IPS DF 6.9 (cell line): Measurements from ENCODE around the gene CHMP3.

Experiments used
- DNase-seq: peaks from one replicate; pipeline ENCODE4 v3.0.0-alpha.2; 2013; ENCODE audit warnings: low read depth, low spot score
- H3K27ac ChIP-seq: one replicate; pipeline ENCODE4 v1.5.1; 2013; ENCODE audit warnings: low read length, control low read depth
- H3K27me3 ChIP-seq: 2 replicates; pipeline ENCODE4 v1.6.1; 2013; ENCODE audit warnings: mild to moderate bottlenecking, low read length; ENCODE audit not compliant: control insufficient read depth, insufficient read depth
- H3K36me3 ChIP-seq: 2 replicates; pipeline ENCODE4 v1.6.1; 2013; ENCODE audit warnings: low read length; ENCODE audit not compliant: control insufficient read depth, insufficient read depth
- H3K4me1 ChIP-seq: 2 replicates; pipeline ENCODE4 v1.6.1; 2013; ENCODE audit warnings: low read length; ENCODE audit not compliant: control insufficient read depth, insufficient read depth
- H3K4me3 ChIP-seq: 2 replicates; pipeline ENCODE4 v1.5.1; 2013; ENCODE audit warnings: mild to moderate bottlenecking, low read length
- H3K9me3 ChIP-seq: 2 replicates; pipeline ENCODE4 v1.6.1; 2013; ENCODE audit warnings: low read length, inconsistent platforms; ENCODE audit not compliant: control insufficient read depth, insufficient read depth
- WGBS: extraction: QIAGEN DNeasy Blood & Tissue Kit; methylation state at CpG from one replicate; pipeline ENCODE4 v1.1.7; 2013; ENCODE audit warnings: mixed read lengths, missing lambda C conversion rate; ENCODE audit not compliant: insufficient read length, insufficient coverage; 5-methylcytosine and 5-hydroxymethylcytosine counted together

The CHMP3 gene

GRCh38 chr2:86533589-86533988 lies 29.7 kb downstream of the CHMP3 start:
- H3K9me3 ChIP-seq, result no peaks in the 10 kb centered on the region
- no peaks in the 10 kb centered on the region for H3K36me3 ChIP-seq
- WGBS, result no CpG with 5 or more reads among the region's 3 CpGs

GRCh38 chr2:86525421-86526340 lies 37.6 kb downstream of the CHMP3 start:
- H3K27ac ChIP-seq, result no peak overlapping the region
- no peak overlapping the region for H3K4me3 ChIP-seq
- no peaks in the 10 kb centered on the region for H3K27me3 ChIP-seq
- no peaks in the 10 kb centered on the region for H3K9me3 ChIP-seq
- no peaks in the 10 kb centered on the region for H3K4me1 ChIP-seq
- no peaks in the 10 kb centered on the region for H3K36me3 ChIP-seq
- DNase-seq, result no peak
- no CpG with 5 or more reads among the region's 11 CpGs for WGBS

More at GRCh38 chr2:86533589-86533988, 29.7 kb downstream of the CHMP3 start:
- H3K27me3 ChIP-seq, result no peaks in the 10 kb centered on the region
- H3K4me1 ChIP-seq, result no peaks in the 10 kb centered on the region
- H3K27ac ChIP-seq, result no peak overlapping the region
- H3K4me3 ChIP-seq, result no peak overlapping the region
- DNase-seq, result no peak

GRCh38 chr2:86523491-86523890 lies 39.8 kb downstream of the CHMP3 start:
- DNase-seq, result no peak
- Histone ChIP-seq H3K27me3 (no peaks in the 10 kb centered on the region), H3K4me1 (no peaks in the 10 kb centered on the region), H3K4me3 (no peak overlapping the region), H3K27ac (no peak overlapping the region), H3K9me3 (no peaks in the 10 kb centered on the region), H3K36me3 (no peaks in the 10 kb centered on the region)
- no CpG with 5 or more reads among the region's 4 CpGs for WGBS

- DNase-seq, result no peak
- H3K4me3 ChIP-seq, result no peak overlapping the region
- H3K36me3 ChIP-seq, result no peaks in the 10 kb centered on the region
- no peaks in the 10 kb centered on the region for H3K27me3 ChIP-seq
- H3K4me1 ChIP-seq, result no peaks in the 10 kb centered on the region
- H3K9me3 ChIP-seq, result no peaks in the 10 kb centered on the region
- WGBS, result no CpG with 5 or more reads among the region's 2 CpGs
- H3K27ac ChIP-seq, result no peak overlapping the region
Observed at GRCh38 chr2:86522711-86523110, 40.5 kb downstream of the CHMP3 start.

- no peaks in the 10 kb centered on the region for H3K9me3 ChIP-seq
Observed at GRCh38 chr2:86521922-86522321, 41.3 kb downstream of the CHMP3 start.

GRCh38 chr2:86520153-86520552 lies 43.1 kb downstream of the CHMP3 start:
- Histone ChIP-seq H3K36me3 (no peaks in the 10 kb centered on the region), H3K9me3 (no peaks in the 10 kb centered on the region), H3K4me3 (no peak overlapping the region), H3K4me1 (no peaks in the 10 kb centered on the region), H3K27me3 (no peaks in the 10 kb centered on the region), H3K27ac (no peak overlapping the region)
- no peak for DNase-seq
- WGBS, result no CpG with 5 or more reads among the region's 1 CpG

More at GRCh38 chr2:86521922-86522321, 41.3 kb downstream of the CHMP3 start:
- Histone ChIP-seq H3K27me3 (no peaks in the 10 kb centered on the region), H3K36me3 (no peaks in the 10 kb centered on the region), H3K4me1 (no peaks in the 10 kb centered on the region), H3K4me3 (no peak overlapping the region), H3K27ac (no peak overlapping the region)
- DNase-seq, result no peak
- WGBS, result no CpG with 5 or more reads among the region's 1 CpG

- Histone ChIP-seq H3K4me1 (no peaks in the 10 kb centered on the region), H3K27ac (no peak overlapping the region), H3K4me3 (no peak overlapping the region), H3K36me3 (no peaks in the 10 kb centered on the region), H3K27me3 (no peaks in the 10 kb centered on the region), H3K9me3 (no peaks in the 10 kb centered on the region)
- DNase-seq, result no peak
- WGBS, result no CpG with 5 or more reads among the region's 1 CpG
Observed at GRCh38 chr2:86519349-86519748, 43.9 kb downstream of the CHMP3 start.

- no peaks in the 10 kb centered on the region for H3K4me1 ChIP-seq
- no peak overlapping the region for H3K4me3 ChIP-seq
- H3K36me3 ChIP-seq, result no peaks in the 10 kb centered on the region
- no peaks in the 10 kb centered on the region for H3K27me3 ChIP-seq
- WGBS, result no CpG with 5 or more reads among the region's 3 CpGs
- DNase-seq, result no peak
- H3K27ac ChIP-seq, result no peak overlapping the region
- no peaks in the 10 kb centered on the region for H3K9me3 ChIP-seq
Observed at GRCh38 chr2:86518481-86518880, 44.8 kb downstream of the CHMP3 start.

GRCh38 chr2:86513948-86514660 lies 49.1 kb downstream of the CHMP3 start:
- no peak for DNase-seq
- H3K27me3 ChIP-seq, result no peaks in the 10 kb centered on the region
- WGBS, result no CpG with 5 or more reads among the region's 5 CpGs

GRCh38 chr2:86512892-86513291 lies 50.4 kb downstream of the CHMP3 start:
- DNase-seq, result no peak
- WGBS, result no CpG with 5 or more reads among the region's 2 CpGs
- no peaks in the 10 kb centered on the region for H3K9me3 ChIP-seq
- H3K4me3 ChIP-seq, result no peak overlapping the region
- H3K4me1 ChIP-seq, result no peaks in the 10 kb centered on the region
- no peaks in the 10 kb centered on the region for H3K36me3 ChIP-seq
- no peaks in the 10 kb centered on the region for H3K27me3 ChIP-seq
- no peak overlapping the region for H3K27ac ChIP-seq

More at GRCh38 chr2:86513948-86514660, 49.1 kb downstream of the CHMP3 start:
- no peak overlapping the region for H3K27ac ChIP-seq
- no peaks in the 10 kb centered on the region for H3K4me1 ChIP-seq
- no peak overlapping the region for H3K4me3 ChIP-seq
- no peaks in the 10 kb centered on the region for H3K9me3 ChIP-seq
- no peaks in the 10 kb centered on the region for H3K36me3 ChIP-seq
